ENCODE results near the gene CRELD1. TPM values are rescaled to one million over a fixed set of nuclear protein-coding genes. Genes with fewer than 3 reads are reported as not detected.
"Not testable (repeated sequence)": the region's sequence is repeated elsewhere in the genome, so short reads cannot be mapped to it uniquely, and the experiment has no call there.

Gene CRELD1
- total and polyA plus RNA-seq, 2 of the 13 experiments (the other 11 are each of a cell fraction or from before 2014, with no cell fraction given): 27.1 to 61.9 TPM

- in situ Hi-C loops (cut with HindIII; ENCODE audit: extremely low pct_ligation_motif_present, low pct_unique_long_range_greater_than_20kb); DNase-seq (ENCODE audit: low spot score); ATAC-seq; H3K27me3 ChIP-seq (ENCODE audit: control insufficient read depth in 1 of 2, insufficient read depth in 2 of 2, low read length in 2 of 2); H3K4me3 ChIP-seq (replicated peaks in 1 of 3; ENCODE audit: insufficient read depth in 1 of 3, low read depth in 2 of 3, low read length in 3 of 3); H3K4me2 ChIP-seq (ENCODE audit: low read depth, low read length); H4K20me1 ChIP-seq (ENCODE audit: insufficient read depth, low read length); H3K9ac ChIP-seq (ENCODE audit: insufficient read depth, low read depth, low read length); H3K27ac ChIP-seq (ENCODE audit: extremely low read length, insufficient read depth, low read length); POLR2A ChIA-PET; FAIRE-seq; BruUV-seq (replicated peaks); H3K79me2 ChIP-seq (ENCODE audit: insufficient read depth, low read length); H2AFZ ChIP-seq (ENCODE audit: low read length); CTCF ChIA-PET (ENCODE audit: low intra/inter-chr PET ratio, low total read pairs); H3K9me3 ChIP-seq (ENCODE audit: low read length): not testable (repeated sequence)
- intact Hi-C loops (cut with micrococcal nuclease; ENCODE audit: unreplicated experiment): loop anchor here (10.0 kb wide), 1 partner anchor 65 kb away; no protein-coding TSS in a partner anchor
- peaks cover 27% of the 10 kb centered on the region for H3K4me1 ChIP-seq (ENCODE audit: insufficient read depth, low read length)
- H3K36me3 ChIP-seq (replicated peaks in 1 of 2; ENCODE audit: control insufficient read depth in 1 of 2, insufficient read depth in 2 of 2, low read length in 2 of 2): peaks cover 6 to 28% of the 10 kb centered on the region in 2 experiments; a peak in 4 of 5 replicates
- whole genome bisulfite sequencing (ENCODE audit: low lambda C conversion rate): 98% methylated on average over 19 of the region's 32 CpGs
Observed at GRCh38 chr3:9939906-9940305, 6.3 kb downstream of the CRELD1 start.

DNA sequence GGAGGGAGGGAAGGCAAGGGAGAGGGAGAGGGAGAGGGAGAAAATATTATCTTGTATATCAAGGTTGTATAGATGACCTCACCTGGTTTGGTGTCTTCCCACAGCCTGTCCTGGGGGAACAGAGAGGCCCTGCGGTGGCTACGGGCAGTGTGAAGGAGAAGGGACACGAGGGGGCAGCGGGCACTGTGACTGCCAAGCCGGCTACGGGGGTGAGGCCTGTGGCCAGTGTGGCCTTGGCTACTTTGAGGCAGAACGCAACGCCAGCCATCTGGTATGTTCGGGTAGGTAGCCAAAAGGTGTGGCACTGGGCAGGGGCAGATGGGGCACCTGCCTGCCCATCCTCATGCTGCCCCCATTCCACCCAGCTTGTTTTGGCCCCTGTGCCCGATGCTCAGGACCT lies 7.1 kb downstream of the CRELD1 start:
- no TSS peak for BruUV-seq (replicated peaks)
- no peaks in the 10 kb centered on the region for H3K9me3 ChIP-seq (ENCODE audit: low read length)
- in situ Hi-C loops (cut with HindIII; ENCODE audit: extremely low pct_ligation_motif_present, low pct_unique_long_range_greater_than_20kb): no loop called here
- no peak overlapping the region for H2AFZ ChIP-seq (ENCODE audit: low read length)
- ChIA-PET CTCF (ENCODE audit: low intra/inter-chr PET ratio, low total read pairs) (no interaction called here), POLR2A (no interaction called here)
- no peak overlapping the region for H3K4me3 ChIP-seq (replicated peaks in 1 of 3; ENCODE audit: insufficient read depth in 1 of 3, low read depth in 2 of 3, low read length in 3 of 3)
- H3K79me2 ChIP-seq (ENCODE audit: insufficient read depth, low read length): peaks cover 2% of the 10 kb centered on the region
- FAIRE-seq: no peak
- no peaks in the 10 kb centered on the region for H3K27me3 ChIP-seq (ENCODE audit: control insufficient read depth in 1 of 2, insufficient read depth in 2 of 2, low read length in 2 of 2)
- WGBS (ENCODE audit: low lambda C conversion rate): over 99% methylated on average over 9 of the region's 10 CpGs
- TF ChIP-seq ELF3 (CRISPR knock-in tag; IDR thresholded peaks at IDR 0.05): no peak
- TF ChIP-seq ZNF205 (CRISPR knock-in tag; IDR thresholded peaks at IDR 0.05): no peak
- TF ChIP-seq, protein P1, sequence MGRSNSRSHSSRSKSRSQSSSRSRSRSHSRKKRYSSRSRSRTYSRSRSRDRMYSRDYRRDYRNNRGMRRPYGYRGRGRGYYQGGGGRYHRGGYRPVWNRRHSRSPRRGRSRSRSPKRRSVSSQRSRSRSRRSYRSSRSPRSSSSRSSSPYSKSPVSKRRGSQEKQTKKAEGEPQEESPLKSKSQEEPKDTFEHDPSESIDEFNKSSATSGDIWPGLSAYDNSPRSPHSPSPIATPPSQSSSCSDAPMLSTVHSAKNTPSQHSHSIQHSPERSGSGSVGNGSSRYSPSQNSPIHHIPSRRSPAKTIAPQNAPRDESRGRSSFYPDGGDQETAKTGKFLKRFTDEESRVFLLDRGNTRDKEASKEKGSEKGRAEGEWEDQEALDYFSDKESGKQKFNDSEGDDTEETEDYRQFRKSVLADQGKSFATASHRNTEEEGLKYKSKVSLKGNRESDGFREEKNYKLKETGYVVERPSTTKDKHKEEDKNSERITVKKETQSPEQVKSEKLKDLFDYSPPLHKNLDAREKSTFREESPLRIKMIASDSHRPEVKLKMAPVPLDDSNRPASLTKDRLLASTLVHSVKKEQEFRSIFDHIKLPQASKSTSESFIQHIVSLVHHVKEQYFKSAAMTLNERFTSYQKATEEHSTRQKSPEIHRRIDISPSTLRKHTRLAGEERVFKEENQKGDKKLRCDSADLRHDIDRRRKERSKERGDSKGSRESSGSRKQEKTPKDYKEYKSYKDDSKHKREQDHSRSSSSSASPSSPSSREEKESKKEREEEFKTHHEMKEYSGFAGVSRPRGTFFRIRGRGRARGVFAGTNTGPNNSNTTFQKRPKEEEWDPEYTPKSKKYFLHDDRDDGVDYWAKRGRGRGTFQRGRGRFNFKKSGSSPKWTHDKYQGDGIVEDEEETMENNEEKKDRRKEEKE (IDR thresholded peaks at IDR 0.05): no peak
- TF ChIP-seq MNT (IDR thresholded peaks at IDR 0.05): no peak
- TF ChIP-seq RFX3 (CRISPR knock-in tag; IDR thresholded peaks at IDR 0.05): no peak
- TF ChIP-seq NCOA5 (CRISPR knock-in tag; IDR thresholded peaks at IDR 0.05): no peak
- TF ChIP-seq MXD1 (CRISPR knock-in tag; IDR thresholded peaks at IDR 0.05): no peak
- TF ChIP-seq ZNF33A (CRISPR knock-in tag; IDR thresholded peaks at IDR 0.05; ENCODE audit: borderline replicate concordance): no peak
- TF ChIP-seq ZNF20 (CRISPR knock-in tag; IDR thresholded peaks at IDR 0.05): no peak
- TF ChIP-seq LCORL (IDR thresholded peaks at IDR 0.05): no peak
- TF ChIP-seq LCORL (CRISPR knock-in tag; IDR thresholded peaks at IDR 0.05): no peak
- TF ChIP-seq, protein P2, sequence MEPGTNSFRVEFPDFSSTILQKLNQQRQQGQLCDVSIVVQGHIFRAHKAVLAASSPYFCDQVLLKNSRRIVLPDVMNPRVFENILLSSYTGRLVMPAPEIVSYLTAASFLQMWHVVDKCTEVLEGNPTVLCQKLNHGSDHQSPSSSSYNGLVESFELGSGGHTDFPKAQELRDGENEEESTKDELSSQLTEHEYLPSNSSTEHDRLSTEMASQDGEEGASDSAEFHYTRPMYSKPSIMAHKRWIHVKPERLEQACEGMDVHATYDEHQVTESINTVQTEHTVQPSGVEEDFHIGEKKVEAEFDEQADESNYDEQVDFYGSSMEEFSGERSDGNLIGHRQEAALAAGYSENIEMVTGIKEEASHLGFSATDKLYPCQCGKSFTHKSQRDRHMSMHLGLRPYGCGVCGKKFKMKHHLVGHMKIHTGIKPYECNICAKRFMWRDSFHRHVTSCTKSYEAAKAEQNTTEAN (CRISPR knock-in tag; conservative IDR thresholded peaks at IDR 0.05): no peak
- H4K20me1 ChIP-seq (ENCODE audit: insufficient read depth, low read length): no peaks in the 10 kb centered on the region
- ATAC-seq: no peak
- no peak overlapping the region for H3K9ac ChIP-seq (ENCODE audit: insufficient read depth, low read depth, low read length)
- peaks cover 26% of the 10 kb centered on the region for H3K4me1 ChIP-seq (ENCODE audit: insufficient read depth, low read length)
- intact Hi-C loops (cut with micrococcal nuclease; ENCODE audit: unreplicated experiment): loop anchor here (10.0 kb wide), 1 partner anchor 64 kb away; no protein-coding TSS in a partner anchor
- no peak overlapping the region for H3K27ac ChIP-seq (ENCODE audit: extremely low read length, insufficient read depth, low read length)
- H3K4me2 ChIP-seq (ENCODE audit: low read depth, low read length): no peak overlapping the region
- H3K36me3 ChIP-seq (replicated peaks in 1 of 2; ENCODE audit: control insufficient read depth in 1 of 2, insufficient read depth in 2 of 2, low read length in 2 of 2): peaks cover 6 to 26% of the 10 kb centered on the region in 2 experiments; a peak in 4 of 5 replicates
- no peak for DNase-seq (ENCODE audit: low spot score)
